HPDE6-E6E7 (cell line): ENCODE data around the gene CYP46A1.

Experiments used
- DNase-seq: peaks from one replicate; pipeline ENCODE4 v3.0.0; 2011; ENCODE audit warnings: missing footprints; ENCODE audit errors: extremely low spot score

The CYP46A1 gene

GRCh38 chr14:99673305-99674063, 10.6 kb upstream of the CYP46A1 start:
- DNase-seq: no peak

- no peak for DNase-seq
Measured at GRCh38 chr14:99674064-99674650, 9.9 kb upstream of the CYP46A1 start.

- DNase-seq: no peak
Measured at GRCh38 chr14:99674776-99675381, 9.2 kb upstream of the CYP46A1 start.

- no peak for DNase-seq
Measured at GRCh38 chr14:99675382-99675835, 8.7 kb upstream of the CYP46A1 start.

- no peak for DNase-seq
Measured at GRCh38 chr14:99675951-99676350, 8.1 kb upstream of the CYP46A1 start.

GRCh38 chr14:99676657-99677056, 7.4 kb upstream of the CYP46A1 start:
- no peak for DNase-seq

- DNase-seq: no peak
Measured at GRCh38 chr14:99677231-99678140, 6.6 kb upstream of the CYP46A1 start.

- DNase-seq: no peak
Measured at GRCh38 chr14:99678198-99678597, 5.9 kb upstream of the CYP46A1 start.

GRCh38 chr14:99679111-99679510, 5.0 kb upstream of the CYP46A1 start:
- no peak for DNase-seq

GRCh38 chr14:99679543-99679942, 4.6 kb upstream of the CYP46A1 start:
- DNase-seq: no peak

GRCh38 chr14:99679996-99680395, 4.1 kb upstream of the CYP46A1 start:
- DNase-seq: no peak

GRCh38 chr14:99681101-99681831, 2.8 kb upstream of the CYP46A1 start:
- no peak for DNase-seq

GRCh38 chr14:99681832-99682148, 2.3 kb upstream of the CYP46A1 start:
- DNase-seq: no peak

GRCh38 chr14:99682809-99683618, 1.1 kb upstream of the CYP46A1 start:
- DNase-seq: peak; percentile 81

GRCh38 chr14:99684410-99684934, 374 bp downstream of the CYP46A1 start:
- DNase-seq: no peak

- DNase-seq: no peak
Measured at GRCh38 chr14:99685151-99685591, 1.1 kb downstream of the CYP46A1 start.

- DNase-seq: no peak
Measured at GRCh38 chr14:99685596-99685995, 1.5 kb downstream of the CYP46A1 start.

- DNase-seq: no peak
Measured at GRCh38 chr14:99686557-99687283, 2.6 kb downstream of the CYP46A1 start.
